CD4-positive, CD25-positive, alpha-beta regulatory T cell (primary cell): ENCODE measurements around the gene RBBP6. TPM values are rescaled to one million over a fixed set of nuclear protein-coding genes. Genes with fewer than 3 reads are reported as not detected.
"Not testable (repeated sequence)": the region's sequence is repeated elsewhere in the genome, so short reads cannot be mapped to it uniquely, and the experiment has no call there.

Source experiments
- ATAC-seq, 2 donors: fragments of 150-1000 bp; cut with Tn5 transposase; one replicate each; pipeline ENCODE4 v1.10.0; 2021; ENCODE audit warnings: low read depth in 2 of 2, moderate number of reproducible peaks in 2 of 2, moderate library complexity in 1 of 2
- DNase-seq, 3 donors: peaks; one replicate each; pipeline versions ENCODE4 v3.0.0 to v3.0.0-alpha.2; 2012 to 2022; ENCODE audit warnings: mixed read lengths in 1 of 3
- H3K27ac ChIP-seq: one replicate; pipeline ENCODE4 v1.7.0; 2013; ENCODE audit warnings: mild to moderate bottlenecking, low read length; ENCODE audit not compliant: insufficient read depth, poor library complexity, severe bottlenecking
- H3K27me3 ChIP-seq: one replicate; pipeline ENCODE4 v1.7.0; 2013; ENCODE audit warnings: low read length; ENCODE audit not compliant: control insufficient read depth, insufficient read depth
- H3K36me3 ChIP-seq: one replicate; pipeline ENCODE4 v1.7.0; 2013; ENCODE audit warnings: mild to moderate bottlenecking, low read length, moderate library complexity; ENCODE audit not compliant: control insufficient read depth, insufficient read depth
- H3K4me1 ChIP-seq: 2 replicates; pipeline ENCODE4 v1.7.0; 2013; ENCODE audit warnings: mild to moderate bottlenecking, low read length; ENCODE audit not compliant: insufficient read depth, control insufficient read depth, poor library complexity, severe bottlenecking
- H3K4me3 ChIP-seq: one replicate; pipeline ENCODE4 v1.7.0; 2013; ENCODE audit warnings: low read depth, mild to moderate bottlenecking, low read length, moderate library complexity
- H3K9me3 ChIP-seq, 2 experiments: 1 replicate in 1 of 2; 2 replicates in 1 of 2; pipeline ENCODE4 v1.7.0; 2013; ENCODE audit warnings: low read length in 2 of 2, mild to moderate bottlenecking in 1 of 2, moderate library complexity in 1 of 2; ENCODE audit not compliant: control insufficient read depth in 2 of 2
- H3K27ac Mint-ChIP-seq, 3 donors: one replicate each; pipeline ENCODE4 v1.8.0; 2020 to 2022; ENCODE audit warnings: mild to moderate bottlenecking in 3 of 3, mixed read lengths in 3 of 3, moderate library complexity in 2 of 3
- H3K27me3 Mint-ChIP-seq: one replicate; pipeline ENCODE4 v1.8.0; 2022; ENCODE audit warnings: mild to moderate bottlenecking, mixed read lengths
- H3K36me3 Mint-ChIP-seq: one replicate; pipeline ENCODE4 v1.8.0; 2020; ENCODE audit warnings: mixed read lengths
- H3K4me1 Mint-ChIP-seq, 4 donors: one replicate each; pipeline ENCODE4 v1.8.0; 2020 to 2022; ENCODE audit warnings: mixed read lengths in 4 of 4, mild to moderate bottlenecking in 1 of 4
- H3K4me3 Mint-ChIP-seq, 4 donors: one replicate each; pipeline ENCODE4 v1.8.0; 2020 to 2022; ENCODE audit warnings: mild to moderate bottlenecking in 4 of 4, mixed read lengths in 4 of 4, moderate library complexity in 3 of 4
- H3K9me3 Mint-ChIP-seq, 7 donors: one replicate each; pipeline ENCODE4 v1.8.0; 2020 to 2022; ENCODE audit warnings: mixed read lengths in 7 of 7, mild to moderate bottlenecking in 3 of 7, moderate library complexity in 2 of 7
- polyA plus RNA-seq, 4 donors: library from polyadenylated mRNA; unstranded; fragments of 300-500 nt; fragmentation: Illumina TruSeq; gene quantifications; one replicate each; pipeline ENCODE4 v1.2.3, GENCODE V29; 2021
- total RNA-seq: library from RNA; stranded (reverse); gene quantifications from one replicate; pipeline ENCODE4 v1.2.3, GENCODE V29; 2022

Gene RBBP6
- total and polyA plus RNA-seq, 5 donors from 2014 or later, result 16.6 to 158 (median 21.2) TPM

DNA sequence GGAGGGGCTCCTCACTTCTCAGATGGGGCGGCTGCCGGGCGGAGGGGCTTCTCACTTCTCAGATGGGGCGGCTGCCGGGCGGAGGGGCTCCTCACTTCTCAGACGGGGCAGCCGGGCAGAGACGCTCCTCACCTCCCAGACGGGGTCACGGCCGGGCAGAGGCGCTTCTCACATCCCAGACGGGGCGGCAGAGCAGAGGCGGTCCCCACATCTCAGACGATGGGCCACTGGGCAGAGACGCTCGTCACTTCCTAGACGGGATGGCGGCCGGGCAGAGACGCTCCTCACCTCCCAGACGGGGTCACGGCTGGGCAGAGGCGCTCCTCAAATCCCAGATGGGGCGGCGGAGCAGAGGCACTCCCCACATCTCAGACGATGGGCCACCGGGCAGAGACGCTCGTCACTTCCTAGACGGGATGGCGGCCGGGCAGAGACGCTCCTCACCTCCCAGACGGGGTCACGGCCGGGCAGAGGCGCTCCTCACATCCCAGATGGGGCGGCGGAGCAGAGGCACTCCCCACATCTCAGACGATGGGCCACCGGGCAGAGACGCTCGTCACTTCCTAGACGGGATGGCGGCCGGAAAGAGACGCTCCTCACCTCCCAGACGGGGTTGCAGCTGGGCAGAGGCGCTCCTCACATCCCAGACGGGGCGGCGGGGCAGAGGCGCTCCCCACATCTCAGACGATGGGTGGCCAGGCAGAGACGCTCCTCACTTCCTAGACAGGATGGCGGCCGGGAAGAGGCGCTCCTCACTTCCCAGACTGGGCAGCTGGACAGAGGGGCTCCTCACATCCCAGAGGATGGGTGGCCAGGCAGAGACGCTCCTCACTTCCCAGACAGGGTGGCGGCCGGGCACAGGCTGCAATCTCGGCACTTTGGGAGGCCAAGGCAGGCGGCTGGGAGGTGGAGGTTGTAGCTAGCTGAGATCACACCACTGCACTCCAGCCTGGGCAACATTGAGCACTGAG, 35.4 kb downstream of the RBBP6 start:
- H3K27ac ChIP-seq, H3K27me3 ChIP-seq, H3K9me3 ChIP-seq, DNase-seq, H3K4me1 ChIP-seq, H3K27ac Mint-ChIP-seq, ATAC-seq, H3K4me1 Mint-ChIP-seq, H3K4me3 ChIP-seq, H3K27me3 Mint-ChIP-seq, H3K4me3 Mint-ChIP-seq: not testable (repeated sequence)
- H3K9me3 Mint-ChIP-seq, result peaks cover 0 to 22% (median 6%) of the 10 kb centered on the region in 7 donors
- H3K36me3 ChIP-seq, result peaks cover 17% of the 10 kb centered on the region
- H3K36me3 Mint-ChIP-seq, result peaks cover 27% of the 10 kb centered on the region

DNA sequence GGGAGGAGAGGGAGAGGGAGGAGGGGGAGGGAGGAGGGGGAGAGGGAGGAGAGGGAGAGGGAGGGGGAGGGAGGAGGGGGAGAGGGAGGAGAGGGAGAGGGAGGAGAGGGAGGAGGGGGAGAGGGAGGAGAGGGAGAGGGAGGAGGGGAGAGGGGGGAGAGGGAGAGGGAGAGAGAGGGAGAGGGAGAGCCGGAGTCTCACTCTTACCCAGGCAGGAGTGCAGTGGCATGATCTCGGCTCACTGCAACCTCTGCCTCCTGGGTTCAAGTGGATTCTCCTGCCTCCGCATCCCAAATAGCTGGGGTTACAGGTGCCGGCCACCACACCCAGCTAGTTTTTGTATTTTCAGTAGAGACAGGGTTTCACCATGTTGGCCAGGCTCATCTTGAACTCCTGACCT, 36.4 kb downstream of the RBBP6 start:
- Mint-ChIP-seq H3K9me3 (peaks cover 0 to 17% (median 6%) of the 10 kb centered on the region in 7 donors), H3K36me3 (peaks cover 17% of the 10 kb centered on the region), H3K27ac (peak overlapping the region in 1 of 3 donors; percentile 63)
- not testable (repeated sequence) for H3K36me3 ChIP-seq, DNase-seq, H3K27ac ChIP-seq, H3K4me1 Mint-ChIP-seq, H3K9me3 ChIP-seq, H3K4me3 Mint-ChIP-seq, H3K27me3 ChIP-seq, H3K4me3 ChIP-seq, H3K27me3 Mint-ChIP-seq, H3K4me1 ChIP-seq, ATAC-seq

DNA sequence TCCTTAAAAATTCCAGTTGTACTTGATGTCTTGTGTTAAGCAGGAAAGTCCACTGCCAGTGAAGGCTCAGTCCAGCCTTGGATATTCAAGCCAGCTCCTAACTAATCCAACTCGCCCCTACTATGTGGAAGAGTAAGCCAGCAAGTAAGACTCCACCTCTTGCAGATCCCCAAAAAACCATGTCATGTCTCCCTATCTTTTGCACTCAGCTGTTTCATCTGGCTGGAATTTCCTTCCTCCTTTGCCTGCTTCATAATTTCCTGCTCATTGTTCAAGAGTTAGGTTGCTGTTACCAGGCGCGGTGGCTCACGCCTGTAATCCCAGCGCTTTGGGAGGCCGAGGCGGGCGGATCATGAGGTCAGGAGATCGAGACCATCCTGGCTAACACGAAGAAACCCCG, 37.8 kb downstream of the RBBP6 start:
- H3K9me3 Mint-ChIP-seq, result peaks cover 0 to 8% (median under 1%) of the 10 kb centered on the region in 7 donors
- Histone ChIP-seq H3K27me3 (no peaks in the 10 kb centered on the region), H3K9me3 (no peaks in the 10 kb centered on the region), H3K27ac (no peak overlapping the region), H3K4me1 (no peaks in the 10 kb centered on the region), H3K36me3 (no peaks in the 10 kb centered on the region), H3K4me3 (no peak overlapping the region)
- H3K27ac Mint-ChIP-seq, result no peak overlapping the region
- no peak for DNase-seq
- no peak overlapping the region for H3K4me3 Mint-ChIP-seq
- H3K36me3 Mint-ChIP-seq, result peaks cover 6% of the 10 kb centered on the region
- H3K27me3 Mint-ChIP-seq, result no peaks in the 10 kb centered on the region
- H3K4me1 Mint-ChIP-seq, result no peaks in the 10 kb centered on the region
- no peak for ATAC-seq

GRCh38 chr16:24580665-24581064, 41.3 kb downstream of the RBBP6 start:
- Mint-ChIP-seq H3K4me3 (no peak overlapping the region), H3K9me3 (peaks cover 0 to 5% (median 0%) of the 10 kb centered on the region in 7 donors)

DNA sequence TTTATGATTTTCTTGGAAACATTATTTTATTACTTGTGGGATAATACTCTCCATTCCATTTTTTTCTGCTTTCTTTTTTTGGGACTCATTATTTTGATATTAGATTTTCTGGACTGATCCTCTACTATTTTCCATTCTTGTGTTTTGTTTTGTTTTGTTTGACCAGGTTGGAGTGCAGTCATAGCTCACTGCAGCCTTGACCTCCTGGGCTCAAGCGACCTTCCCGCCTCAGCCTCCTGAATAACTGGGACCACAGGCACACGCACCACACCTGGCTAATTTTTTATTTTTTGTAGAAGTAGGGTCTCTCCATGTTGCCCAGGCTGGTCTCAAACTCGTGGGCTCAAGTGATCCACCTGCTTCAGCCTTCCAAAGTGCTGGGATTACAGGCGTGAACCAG, 44.1 kb downstream of the RBBP6 start:
- DNase-seq, result no peak
- no peaks in the 10 kb centered on the region for H3K4me1 Mint-ChIP-seq
- Histone ChIP-seq H3K4me1 (no peaks in the 10 kb centered on the region), H3K27ac (no peak overlapping the region), H3K9me3 (no peaks in the 10 kb centered on the region), H3K27me3 (no peaks in the 10 kb centered on the region), H3K4me3 (no peak overlapping the region), H3K36me3 (no peaks in the 10 kb centered on the region)
- H3K9me3 Mint-ChIP-seq, result no peaks in the 10 kb centered on the region
- no peak overlapping the region for H3K4me3 Mint-ChIP-seq
- H3K27me3 Mint-ChIP-seq, result peaks cover 8% of the 10 kb centered on the region
- no peak overlapping the region for H3K27ac Mint-ChIP-seq
- H3K36me3 Mint-ChIP-seq, result no peaks in the 10 kb centered on the region
- ATAC-seq, result no peak

More at GRCh38 chr16:24580665-24581064, 41.3 kb downstream of the RBBP6 start:
- DNase-seq, result no peak
- Histone ChIP-seq H3K27ac (no peak overlapping the region), H3K9me3 (no peaks in the 10 kb centered on the region), H3K36me3 (no peaks in the 10 kb centered on the region), H3K4me1 (no peaks in the 10 kb centered on the region), H3K4me3 (no peak overlapping the region), H3K27me3 (no peaks in the 10 kb centered on the region)
- Mint-ChIP-seq H3K36me3 (no peaks in the 10 kb centered on the region), H3K27ac (no peak overlapping the region), H3K4me1 (no peaks in the 10 kb centered on the region), H3K27me3 (peaks cover 4% of the 10 kb centered on the region)
- no peak for ATAC-seq

DNA sequence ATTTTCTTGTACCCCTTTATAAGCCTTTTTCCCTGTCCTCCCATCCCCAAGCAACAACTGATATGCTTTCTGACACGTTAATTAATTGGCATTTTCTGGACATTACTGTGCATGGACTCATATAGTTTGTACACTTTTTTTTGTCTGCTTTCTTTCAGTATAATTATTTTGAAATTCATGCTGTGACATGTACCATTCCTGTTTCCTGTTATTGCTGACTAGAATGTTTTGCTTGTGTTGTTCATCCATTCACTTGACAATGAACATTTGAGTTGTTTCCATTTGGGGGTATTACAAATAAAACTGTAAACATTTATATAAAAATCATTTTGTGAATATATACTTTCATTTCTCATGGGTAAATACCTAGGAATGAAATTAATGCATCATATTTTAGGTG, 50.6 kb downstream of the RBBP6 start:
- Histone ChIP-seq H3K36me3 (no peaks in the 10 kb centered on the region), H3K27ac (no peak overlapping the region), H3K4me1 (no peaks in the 10 kb centered on the region), H3K9me3 (no peaks in the 10 kb centered on the region), H3K4me3 (no peak overlapping the region), H3K27me3 (no peaks in the 10 kb centered on the region)
- ATAC-seq (no peak), DNase-seq (no peak)
- Mint-ChIP-seq H3K9me3 (no peaks in the 10 kb centered on the region), H3K4me3 (no peak overlapping the region), H3K27ac (no peak overlapping the region), H3K27me3 (peaks cover 14% of the 10 kb centered on the region), H3K4me1 (no peaks in the 10 kb centered on the region), H3K36me3 (no peaks in the 10 kb centered on the region)

- no peak overlapping the region for H3K27ac Mint-ChIP-seq
- peaks cover 0 to 5% (median 0%) of the 10 kb centered on the region in 7 donors for H3K9me3 Mint-ChIP-seq
- DNase-seq (no peak), ATAC-seq (no peak)
- no peaks in the 10 kb centered on the region for H3K36me3 Mint-ChIP-seq
- H3K36me3 ChIP-seq, result no peaks in the 10 kb centered on the region
- no peaks in the 10 kb centered on the region for H3K4me1 Mint-ChIP-seq
- peaks cover 45% of the 10 kb centered on the region for H3K27me3 Mint-ChIP-seq
- H3K4me3 Mint-ChIP-seq, result no peak overlapping the region
- no peaks in the 10 kb centered on the region for H3K9me3 ChIP-seq
- H3K4me1 ChIP-seq, result no peaks in the 10 kb centered on the region
- H3K4me3 ChIP-seq, result no peak overlapping the region
- peaks cover 11% of the 10 kb centered on the region for H3K27me3 ChIP-seq
- H3K27ac ChIP-seq, result no peak overlapping the region
Observed at GRCh38 chr16:24598777-24599437, 59.5 kb downstream of the RBBP6 start.
